DMS79 (cell line): ENCODE measurements around the gene ACTRT2.

Source experiments
- DNase-seq: peaks from one replicate; lab custom pipeline; 2025; lab: John Stamatoyannopoulos, UW

ACTRT2 gene

DNA sequence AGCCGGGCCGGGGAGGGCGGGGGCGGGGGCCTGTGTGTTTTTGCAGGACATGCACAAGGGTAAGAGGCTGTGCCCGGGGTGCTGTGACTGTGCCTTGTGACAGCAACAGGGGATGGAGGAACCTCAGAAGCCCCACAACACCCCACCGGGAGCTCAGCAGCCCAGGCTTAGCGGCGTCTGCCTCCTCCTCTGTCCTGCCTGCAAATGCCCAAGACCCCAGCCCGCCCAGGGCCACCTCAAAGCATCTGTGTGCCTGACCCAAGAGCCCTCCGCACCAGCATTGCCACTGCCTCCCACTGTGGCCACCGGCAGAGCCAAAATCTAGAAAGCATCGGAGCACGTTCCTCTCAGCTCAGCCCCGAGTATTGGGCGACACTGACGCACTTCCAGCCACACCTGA is 2.7 kb upstream of the ACTRT2 start:
- no peak for DNase-seq

DNA sequence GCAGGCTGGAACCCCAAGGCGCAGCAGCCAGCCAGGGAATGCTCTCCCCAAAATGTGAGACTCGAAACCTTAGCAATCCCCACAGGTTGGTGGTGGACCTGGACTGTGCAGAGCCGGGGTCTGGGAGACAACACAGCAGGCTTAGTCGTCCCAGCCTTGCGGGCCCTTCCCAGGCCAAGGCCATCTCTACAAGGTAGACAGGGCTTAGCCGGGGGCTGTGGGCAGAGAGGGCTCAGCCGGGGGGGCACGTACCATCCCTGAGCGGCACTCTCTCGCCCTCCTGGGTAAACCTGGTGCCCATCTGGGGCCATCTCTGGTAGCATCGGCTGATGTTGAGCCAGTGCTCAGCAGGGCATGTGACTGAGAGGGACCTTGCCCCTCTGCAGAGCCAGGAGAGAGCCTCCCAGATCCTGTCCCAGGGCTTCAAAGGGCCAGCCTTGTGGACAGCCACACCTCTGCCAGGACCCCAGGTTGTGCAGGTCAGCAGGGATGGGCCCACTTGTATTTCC is 2.2 kb upstream of the ACTRT2 start:
- no peak for DNase-seq

DNA sequence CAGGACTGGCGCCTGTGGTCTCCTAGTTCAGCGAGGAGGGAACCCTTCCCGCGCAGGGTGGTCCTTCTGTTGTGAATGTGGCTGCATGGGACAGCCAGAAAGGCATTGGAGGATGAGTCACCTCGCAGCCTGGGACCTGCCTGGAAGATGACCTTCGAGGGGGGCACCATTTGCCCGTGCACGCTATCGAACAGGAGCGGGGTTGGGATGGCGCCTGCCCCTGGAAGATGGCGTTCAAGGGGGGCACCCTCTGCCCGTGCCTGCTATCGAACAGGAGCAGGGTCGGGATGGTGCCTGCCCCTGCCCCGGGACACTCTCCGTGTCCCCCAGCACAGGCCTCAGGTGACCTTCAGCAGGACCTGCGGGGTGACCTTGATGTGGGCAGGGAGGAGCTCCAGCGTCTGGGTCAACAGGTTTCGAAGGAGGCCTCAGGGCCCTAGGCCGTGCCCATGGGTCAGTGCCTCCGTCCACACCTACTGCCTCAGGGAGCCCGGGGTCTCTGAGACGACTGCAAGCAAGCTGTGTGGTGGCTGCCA is 1.7 kb upstream of the ACTRT2 start:
- DNase-seq = no peak

DNA sequence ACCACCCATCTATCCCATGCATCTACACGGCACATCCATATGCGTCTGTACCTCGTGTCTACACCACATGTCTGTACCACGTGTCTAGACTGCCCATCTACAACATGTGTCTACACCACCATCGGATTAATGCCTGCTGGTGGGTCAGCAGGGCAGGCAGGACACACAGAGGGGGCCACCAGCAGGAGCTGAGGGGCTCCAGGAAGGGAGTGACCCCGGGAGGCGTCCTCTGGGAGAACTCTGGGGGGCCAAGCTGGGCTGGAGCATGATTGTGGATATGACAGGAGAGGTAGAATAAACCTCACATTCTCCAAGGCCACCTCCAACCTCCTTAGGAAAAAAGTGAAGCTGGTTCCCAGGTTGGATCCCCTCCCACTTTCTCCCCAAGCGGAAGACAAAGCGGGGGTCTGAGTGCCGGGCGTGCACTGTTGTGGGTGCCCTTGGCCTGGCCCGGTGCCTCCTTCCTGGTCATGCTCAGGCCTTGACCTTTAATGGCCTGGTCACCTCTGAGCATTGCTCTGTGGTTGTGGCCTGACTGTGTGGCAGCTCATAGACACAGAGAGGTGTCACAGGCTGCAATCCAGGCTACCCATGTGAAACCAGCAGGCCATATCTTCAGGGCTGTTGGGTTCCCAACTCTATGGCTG is 881 bp upstream of the ACTRT2 start:
- no peak for DNase-seq

DNA sequence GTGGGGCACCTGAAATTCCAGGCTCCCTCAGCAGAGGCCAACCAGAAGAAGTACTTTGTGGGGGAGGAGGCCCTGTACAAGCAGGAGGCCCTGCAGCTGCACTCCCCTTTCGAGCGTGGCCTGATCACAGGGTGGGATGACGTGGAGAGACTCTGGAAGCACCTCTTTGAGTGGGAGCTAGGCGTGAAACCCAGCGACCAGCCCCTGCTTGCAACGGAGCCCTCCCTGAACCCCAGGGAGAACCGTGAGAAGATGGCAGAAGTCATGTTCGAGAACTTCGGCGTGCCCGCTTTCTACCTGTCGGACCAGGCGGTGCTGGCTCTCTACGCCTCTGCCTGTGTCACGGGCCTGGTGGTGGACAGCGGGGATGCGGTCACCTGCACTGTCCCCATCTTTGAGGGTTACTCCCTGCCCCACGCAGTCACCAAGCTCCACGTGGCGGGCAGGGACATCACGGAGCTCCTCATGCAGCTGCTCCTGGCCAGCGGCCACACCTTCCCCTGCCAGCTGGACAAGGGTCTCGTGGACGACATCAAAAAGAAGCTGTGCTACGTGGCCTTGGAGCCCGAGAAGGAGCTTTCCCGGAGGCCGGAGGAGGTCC is 634 bp downstream of the ACTRT2 start:
- no peak for DNase-seq

DNA sequence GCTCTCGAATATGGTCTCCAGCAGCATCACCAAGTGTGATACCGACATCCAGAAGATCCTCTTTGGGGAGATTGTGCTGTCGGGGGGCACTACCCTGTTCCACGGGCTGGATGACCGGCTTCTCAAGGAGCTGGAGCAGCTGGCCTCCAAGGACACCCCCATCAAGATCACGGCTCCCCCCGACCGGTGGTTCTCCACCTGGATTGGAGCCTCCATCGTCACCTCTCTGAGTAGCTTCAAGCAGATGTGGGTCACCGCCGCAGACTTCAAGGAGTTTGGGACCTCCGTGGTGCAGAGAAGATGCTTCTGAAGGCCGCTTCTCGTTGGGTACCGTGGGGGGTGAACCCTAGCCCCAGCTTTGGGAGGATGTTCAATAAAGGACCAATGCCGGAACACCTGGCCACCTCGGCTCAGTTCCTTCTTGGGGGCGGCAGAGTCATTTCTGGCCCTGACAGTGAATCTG is 1.3 kb downstream of the ACTRT2 start:
- DNase-seq = no peak

DNA sequence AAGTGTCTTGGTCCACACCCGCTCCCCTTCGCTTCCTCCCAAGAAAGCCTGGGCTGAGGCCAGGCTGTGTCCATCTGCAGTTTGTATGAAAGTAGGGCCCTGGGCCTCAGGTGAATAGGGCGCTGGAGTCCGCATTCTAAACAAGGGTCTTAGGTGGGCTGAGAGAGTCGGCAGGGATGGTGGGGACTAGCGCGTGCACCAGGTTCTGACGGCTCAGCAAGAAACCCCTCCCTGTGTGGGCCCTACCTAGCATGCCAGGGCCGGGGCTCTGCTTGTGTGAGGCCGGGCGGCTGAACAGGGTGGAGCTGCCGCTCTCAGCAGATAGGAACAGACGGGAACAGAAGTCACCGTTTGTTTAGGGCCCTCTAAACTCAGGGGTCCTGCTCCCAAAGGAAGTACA is 1.7 kb downstream of the ACTRT2 start:
- DNase-seq = no peak

DNA sequence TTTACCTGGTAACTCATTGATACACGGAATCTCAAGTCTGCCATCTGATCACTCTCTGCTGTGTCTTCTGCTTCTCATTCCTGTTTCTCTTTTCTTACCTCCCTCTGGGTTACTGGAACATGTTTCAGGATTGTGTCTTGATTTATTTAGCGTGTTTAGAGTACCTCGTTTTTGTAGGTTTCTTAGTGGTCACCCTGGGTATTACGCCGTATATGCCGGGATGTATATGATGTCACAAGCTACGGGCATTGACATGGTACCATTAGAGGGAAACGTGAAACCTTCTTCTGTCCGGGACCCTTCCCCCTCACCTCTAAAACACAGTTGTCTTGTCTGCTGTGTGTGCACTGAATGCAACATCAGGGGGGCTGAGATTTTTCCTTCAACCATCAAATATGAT is 2.8 kb downstream of the ACTRT2 start:
- no peak for DNase-seq

DNA sequence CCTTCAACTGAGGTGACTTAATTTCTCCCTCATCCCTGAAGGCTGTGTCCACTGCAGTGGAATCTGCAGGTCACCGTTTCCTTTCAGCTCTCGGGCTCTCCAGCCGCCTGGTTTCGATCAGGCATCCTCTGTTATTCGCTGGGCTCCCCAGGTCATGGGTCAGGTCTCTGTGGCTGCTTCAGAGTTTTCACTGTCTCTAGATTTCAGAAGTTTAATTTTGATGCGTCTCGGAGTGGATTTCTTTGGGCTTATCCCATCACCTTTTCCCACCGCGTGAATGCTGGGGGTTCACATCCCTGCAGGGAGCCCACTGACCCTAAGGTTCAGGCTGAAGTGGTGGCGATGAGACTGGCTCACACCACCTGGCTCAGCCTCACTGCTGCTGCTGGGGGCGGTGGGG is 3.3 kb downstream of the ACTRT2 start:
- no peak for DNase-seq

DNA sequence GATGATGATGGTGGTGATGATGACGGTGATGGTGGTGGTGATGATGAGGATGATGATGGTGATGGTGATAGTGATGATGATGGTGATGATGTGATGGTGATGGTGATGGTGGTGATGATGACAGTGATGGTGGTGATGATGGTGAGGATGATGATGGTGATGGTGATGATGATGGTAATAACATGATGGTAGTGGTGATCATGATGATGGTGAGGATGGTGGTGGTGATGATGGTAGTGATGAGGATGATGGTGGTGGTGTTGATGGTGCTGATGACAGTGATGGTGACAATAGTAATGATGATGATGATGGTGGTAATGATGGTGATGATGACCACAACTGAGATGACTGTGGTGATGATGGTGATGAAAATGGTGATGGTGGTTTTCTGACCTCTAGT is 4.9 kb downstream of the ACTRT2 start:
- no peak for DNase-seq

DNA sequence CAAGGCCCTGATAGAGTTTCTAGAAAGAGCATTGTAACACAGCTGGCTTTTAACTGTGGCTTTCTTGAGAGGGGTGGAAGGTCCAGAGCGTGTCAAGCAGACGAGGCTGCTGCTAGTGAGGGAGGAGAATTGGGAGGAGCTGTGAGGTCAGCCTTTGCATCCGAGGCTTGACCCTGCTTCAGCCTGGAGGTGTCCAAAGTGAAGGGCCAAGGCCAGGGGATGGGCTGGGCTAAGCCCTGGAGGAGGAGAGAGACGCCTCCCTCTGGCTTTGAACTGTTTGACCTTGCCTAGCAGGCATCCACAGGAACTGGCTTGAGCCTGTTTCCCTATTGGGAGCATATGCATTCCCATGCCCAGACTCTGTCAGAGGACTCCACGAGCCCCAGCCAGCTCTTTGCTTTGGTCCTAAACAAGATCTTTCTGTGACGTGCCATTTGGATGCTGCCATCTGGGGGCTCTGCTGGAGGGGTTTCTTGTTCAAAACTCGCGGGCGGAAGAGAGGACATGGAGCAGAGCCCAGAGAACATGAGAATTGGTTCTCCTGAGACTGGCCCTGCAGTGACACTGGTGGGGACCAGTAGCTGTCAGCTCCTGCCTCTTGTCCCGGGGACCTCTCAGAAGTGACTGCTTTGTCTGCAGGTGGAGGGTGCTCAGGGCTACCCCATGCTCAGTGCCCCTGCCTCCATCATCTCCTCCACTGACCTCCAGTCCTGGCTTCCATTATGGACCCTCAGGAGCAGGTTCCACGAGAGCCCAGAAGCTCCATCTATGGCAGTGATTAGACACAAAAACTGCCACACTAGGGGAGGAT is 5.5 kb downstream of the ACTRT2 start:
- no peak for DNase-seq

DNA sequence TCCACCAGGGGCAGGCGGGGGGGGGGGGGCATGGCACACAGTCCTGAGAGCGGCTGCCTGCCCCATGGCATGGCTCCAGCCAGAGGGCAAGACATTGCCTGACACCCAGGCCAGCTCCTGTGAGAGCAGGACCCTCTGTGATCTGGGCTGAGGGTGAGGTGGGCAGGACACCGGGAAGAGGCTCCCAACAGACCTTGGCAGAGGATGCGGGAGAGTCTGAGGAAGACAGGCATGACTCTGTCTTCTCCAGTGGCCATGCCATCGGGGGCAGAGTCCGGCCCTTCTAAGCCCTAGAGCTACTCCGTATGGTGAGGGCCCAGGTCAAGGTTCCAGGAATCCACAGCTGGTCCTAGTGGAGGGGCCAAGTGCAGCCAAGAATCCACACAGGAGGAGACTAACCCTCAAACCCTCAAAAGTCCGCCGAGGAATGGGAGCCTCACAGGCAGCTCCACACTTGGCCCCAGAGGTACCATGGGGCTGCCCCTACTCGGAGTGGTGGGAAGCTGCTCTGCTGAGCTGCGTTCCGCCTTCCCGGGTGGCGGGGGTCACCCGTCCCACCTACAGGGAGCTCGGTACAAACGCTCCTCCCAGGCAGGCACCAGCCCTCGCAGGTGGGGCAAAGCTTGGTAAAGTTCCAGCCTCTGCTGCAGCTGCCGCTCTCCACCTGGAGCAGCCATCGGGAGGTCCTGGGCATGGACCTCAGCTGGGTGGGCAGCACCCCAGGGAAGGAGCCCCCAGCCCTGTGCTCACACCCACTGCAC is 6.5 kb downstream of the ACTRT2 start:
- DNase-seq = no peak

DNA sequence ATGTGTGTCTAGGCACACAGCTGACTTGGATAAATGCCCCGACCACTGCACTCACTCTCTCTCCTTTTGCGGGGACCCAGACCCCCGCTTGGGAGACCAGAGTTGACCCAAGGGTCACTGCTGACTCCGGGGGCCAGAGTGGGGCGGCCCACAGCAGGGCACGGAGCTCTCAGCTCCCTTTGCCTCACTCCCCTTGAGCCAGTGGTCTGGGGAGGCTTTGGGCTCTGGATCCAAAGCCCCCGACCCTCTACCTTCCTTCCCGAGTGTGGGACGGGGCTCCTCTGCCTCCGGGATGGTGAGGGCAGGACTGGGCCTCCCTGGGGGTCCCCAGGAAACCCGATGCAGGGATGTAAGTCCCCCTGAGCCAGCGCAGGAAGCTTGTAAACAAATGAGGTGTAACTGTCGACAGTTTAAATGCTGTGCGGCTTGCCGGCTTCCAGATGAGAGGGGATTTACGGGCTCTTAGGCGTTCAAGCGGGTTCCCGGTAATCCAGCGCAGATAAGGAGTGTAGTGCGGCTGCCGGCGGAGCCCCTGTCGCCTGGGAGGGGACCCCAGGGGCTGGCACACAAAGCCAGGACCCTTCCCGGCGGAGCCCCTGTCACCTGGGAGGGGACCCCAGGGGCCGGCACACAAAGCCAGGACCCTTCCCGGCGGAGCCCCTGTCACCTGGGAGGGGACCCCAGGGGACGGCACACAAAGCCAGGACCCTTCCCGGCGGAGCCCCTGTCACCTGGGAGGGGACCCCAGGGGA is 7.4 kb downstream of the ACTRT2 start:
- DNase-seq = peak; percentile 18

DNA sequence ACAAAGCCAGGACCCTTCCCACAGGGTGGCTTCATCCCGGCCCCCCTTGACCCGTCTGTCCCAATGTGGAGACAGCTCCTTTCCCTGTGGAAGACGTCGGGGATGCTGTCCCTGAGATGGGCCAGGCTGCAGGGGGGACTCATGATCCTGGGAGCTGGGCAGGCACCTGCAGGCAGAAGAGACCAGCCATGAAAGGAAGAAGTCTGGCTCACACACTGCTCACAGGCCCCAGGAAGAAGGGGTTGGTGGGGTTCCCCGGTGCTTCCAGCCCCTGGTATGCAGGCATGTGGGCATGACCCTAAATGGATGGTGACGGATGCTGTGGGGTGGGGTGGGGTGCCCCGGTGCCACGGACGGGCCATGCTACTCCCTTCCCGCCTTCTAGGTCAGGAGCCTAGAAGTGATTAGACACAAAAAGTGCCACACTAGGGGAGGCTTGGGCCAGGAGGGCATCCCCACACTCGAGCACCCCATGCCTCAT is 8.3 kb downstream of the ACTRT2 start:
- DNase-seq = no peak

DNA sequence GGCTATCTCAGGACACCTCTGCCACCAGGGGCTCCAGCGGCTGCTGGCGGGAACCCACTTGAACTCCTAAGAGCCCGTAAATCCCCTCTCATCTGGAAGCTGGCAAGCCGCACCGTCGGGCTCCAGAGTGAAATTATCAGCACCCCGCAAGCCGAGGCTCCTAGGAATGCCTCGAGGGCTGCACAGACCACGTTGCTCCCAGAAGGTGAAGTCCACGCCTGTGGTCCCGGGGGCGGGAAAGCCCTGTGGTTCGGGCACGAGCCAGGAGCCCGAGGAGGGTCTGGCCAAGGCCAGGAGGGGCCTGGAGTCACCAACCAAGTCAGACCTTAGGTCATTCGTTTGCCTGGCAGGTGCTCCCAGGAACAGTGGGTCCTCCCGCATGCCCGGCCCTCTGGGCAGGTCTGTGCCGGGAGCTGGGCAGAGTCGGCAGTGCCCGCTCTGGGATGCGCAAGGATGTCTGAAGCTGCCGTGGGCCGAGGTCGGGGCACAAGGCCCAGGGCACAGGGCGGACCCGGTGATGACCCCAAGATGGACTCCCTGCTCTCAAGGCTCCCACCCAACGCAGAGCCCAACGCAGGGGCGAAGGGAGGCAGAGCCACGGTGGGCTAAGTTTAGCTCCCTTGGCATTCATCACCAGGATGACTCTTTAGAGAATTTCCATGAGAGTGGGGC is 8.9 kb downstream of the ACTRT2 start:
- peak; percentile 19 for DNase-seq

DNA sequence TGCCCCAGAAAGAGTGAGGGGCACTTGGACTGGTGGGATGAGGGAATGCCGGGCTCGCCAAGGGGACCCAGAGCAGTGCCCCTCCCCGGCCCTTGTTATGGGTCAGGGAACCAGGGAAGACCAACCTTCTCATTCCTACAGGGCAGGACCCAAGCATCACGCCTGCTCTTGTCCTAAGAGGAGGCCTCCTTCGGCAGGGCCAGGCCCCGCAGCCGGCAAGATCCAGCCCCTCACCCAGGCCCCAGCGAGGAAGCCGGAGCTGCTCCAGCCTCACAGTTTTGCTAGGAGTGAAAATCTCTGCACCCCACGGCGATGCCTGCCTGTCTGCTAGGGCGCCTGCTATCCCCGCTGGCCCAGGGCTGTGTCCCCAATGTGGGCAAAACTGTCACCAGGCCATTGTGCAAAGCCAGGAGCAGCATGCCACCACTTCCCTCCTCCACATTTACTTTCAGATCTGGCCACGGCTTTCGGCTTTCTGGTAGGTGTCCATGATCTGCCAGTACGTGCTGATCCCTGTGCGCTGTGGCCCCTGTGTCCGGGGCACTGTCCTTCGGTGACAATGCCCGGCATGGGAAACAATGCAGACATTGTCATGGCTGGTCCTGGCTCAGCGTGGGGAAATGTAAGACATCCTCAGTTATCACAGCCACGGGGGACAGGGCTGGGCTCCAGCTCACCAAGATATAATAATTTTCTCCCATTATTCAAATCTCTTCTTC is 9.6 kb downstream of the ACTRT2 start:
- no peak for DNase-seq

DNA sequence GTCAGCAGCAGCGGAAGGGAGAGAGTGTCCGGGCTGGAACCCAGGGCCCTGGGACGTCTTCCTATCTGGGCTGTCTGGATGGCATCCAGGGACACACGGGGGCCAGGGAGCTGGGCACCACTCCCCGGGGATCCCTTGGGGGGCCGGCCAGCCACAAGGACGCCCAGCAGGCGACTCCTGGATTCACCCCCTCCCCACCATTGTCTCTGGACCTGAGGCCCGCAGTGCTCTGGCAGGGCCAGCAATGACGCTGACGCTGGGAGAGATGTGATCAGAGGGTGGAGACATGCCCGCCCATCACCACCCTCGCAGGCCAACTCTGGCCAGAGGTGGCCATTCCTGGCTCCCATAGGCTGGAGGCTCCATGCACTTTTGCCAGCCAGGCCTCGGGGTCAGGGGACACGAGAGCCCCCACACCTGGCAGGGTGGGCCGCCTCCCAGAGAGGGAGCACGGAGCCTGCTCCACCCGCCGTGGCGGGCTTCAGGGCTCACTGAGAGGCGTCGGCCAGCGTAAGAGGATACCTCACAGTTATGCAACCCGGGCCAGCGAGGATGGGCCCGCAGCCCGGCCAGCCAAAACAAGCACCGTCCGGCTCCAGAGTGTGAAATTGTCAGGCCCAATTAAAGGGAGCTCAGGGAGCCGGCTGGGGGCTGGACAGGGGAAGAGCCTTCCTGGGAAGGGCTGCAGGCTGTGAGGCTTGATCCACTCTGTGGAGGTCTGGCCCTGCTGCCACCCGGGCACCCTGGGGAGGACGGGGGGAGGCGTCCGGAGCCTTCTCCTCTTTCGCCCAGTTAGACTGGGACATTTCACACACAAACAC is 10.3 kb downstream of the ACTRT2 start:
- no peak for DNase-seq

DNA sequence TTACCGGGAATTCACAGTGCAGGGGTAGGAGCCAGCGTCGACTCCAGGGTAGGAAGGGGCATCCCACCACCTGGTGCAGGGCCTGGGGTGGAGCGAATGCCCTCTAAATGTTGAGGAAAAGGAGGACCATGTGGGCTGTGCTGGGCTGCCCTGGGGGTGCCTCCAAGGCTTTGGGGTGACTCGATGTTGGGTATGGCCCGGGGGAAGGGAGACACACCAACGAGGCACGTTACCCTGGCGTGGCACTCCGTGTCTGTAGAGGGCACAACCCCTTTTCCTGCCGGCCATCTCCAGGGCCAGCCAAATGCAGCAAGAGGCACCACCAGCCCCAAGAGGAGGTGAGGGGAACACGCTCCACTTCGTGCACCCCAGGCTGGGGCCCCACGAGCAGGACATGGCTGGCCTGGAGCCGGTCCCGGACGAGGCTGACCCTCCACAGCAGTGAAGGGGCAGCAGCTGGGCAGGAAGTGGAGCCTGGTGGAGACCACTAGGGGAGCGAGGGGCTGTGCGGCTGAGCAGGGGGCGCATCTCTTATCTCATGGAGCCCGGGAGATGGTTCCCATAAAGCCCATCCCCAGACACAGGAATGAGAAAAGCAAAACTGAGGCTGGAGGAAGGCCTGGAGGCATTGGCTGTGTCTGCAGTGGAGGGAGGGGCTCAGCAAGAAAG is 11.2 kb downstream of the ACTRT2 start:
- DNase-seq = no peak
